Measurements from ENCODE around the gene OR4B1.

OR4B1 gene

DNA sequence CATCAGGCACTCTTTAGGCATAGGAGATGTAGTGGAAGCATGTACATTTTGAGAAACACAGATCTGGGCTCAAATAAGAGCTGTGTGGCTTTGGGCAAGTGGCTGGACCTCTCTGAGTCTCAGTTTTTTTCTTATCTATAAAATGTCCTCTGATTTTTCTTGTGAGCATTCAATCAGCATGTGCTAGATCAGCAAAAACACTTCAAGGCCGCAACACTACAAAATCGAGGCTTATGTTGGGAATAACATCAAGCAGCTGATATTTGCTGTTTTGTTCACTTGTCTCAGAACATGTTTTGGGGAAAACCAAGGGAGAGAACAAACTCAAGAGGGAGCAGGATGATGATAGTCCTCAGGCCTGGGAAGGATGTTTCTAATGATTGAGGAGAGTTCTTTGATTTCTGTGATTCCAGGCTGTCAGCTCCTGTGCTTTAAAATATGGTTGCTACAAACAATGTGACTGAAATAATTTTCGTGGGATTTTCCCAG is 46.9 kb downstream of the OR4B1 start, which contains the start of gene OR4X1:
OR4X1 (plus strand) TSS at position 439 of the 489 bp plus-strand sequence; CDS start at position 439, 0 bp downstream.
- DNase-seq, result no peak
